Kidney (tissue), 14 donors: ENCODE measurements around the gene RNF212B. TPM values are rescaled to one million over a fixed set of nuclear protein-coding genes. Genes with fewer than 3 reads are reported as not detected.

Experiments
- DNase-seq, 5 donors: peaks; one replicate each; pipeline ENCODE4 v3.0.0-alpha.2; 2013 to 2020
- FAIRE-seq: peaks from 2 replicates; lab custom pipeline; 2012; peaks lifted over from hg19 to GRCh38; lab: Jason Lieb, UNC
- H3K27ac ChIP-seq, 2 donors: one replicate each; pipeline ENCODE4 v1.7.0; 2013; ENCODE audit warnings: low read depth in 2 of 2, low read length in 2 of 2, inconsistent platforms in 1 of 2
- H3K27me3 ChIP-seq: one replicate; pipeline ENCODE4 v1.7.1; 2013; ENCODE audit warnings: low read length, inconsistent platforms; ENCODE audit not compliant: control insufficient read depth, insufficient read depth
- H3K36me3 ChIP-seq, 3 donors: one replicate each; pipeline versions ENCODE4 v1.7.0 to v1.7.1; 2013; ENCODE audit warnings: low read length in 3 of 3, control low read depth in 1 of 3, inconsistent platforms in 1 of 3; ENCODE audit not compliant: insufficient read depth in 3 of 3, control insufficient read depth in 2 of 3
- H3K4me1 ChIP-seq, 3 donors: one replicate each; pipeline versions ENCODE4 v1.7.0 to v1.7.1; 2013; ENCODE audit warnings: low read length in 3 of 3, inconsistent platforms in 1 of 3, low read depth in 1 of 3; ENCODE audit not compliant: control insufficient read depth in 2 of 3, insufficient read depth in 2 of 3
- H3K4me3 ChIP-seq, 3 donors: one replicate each; pipeline versions ENCODE4 v1.7.0 to v1.8.1; 2013; ENCODE audit warnings: low read length in 3 of 3, control low read depth in 1 of 3, inconsistent platforms in 1 of 3
- H3K9ac ChIP-seq, 3 donors: one replicate each; pipeline versions ENCODE4 v1.7.0 to v1.7.1; 2013; ENCODE audit warnings: low read length in 3 of 3, control low read depth in 1 of 3, inconsistent platforms in 1 of 3
- H3K9me3 ChIP-seq, 3 donors: one replicate each; pipeline versions ENCODE4 v1.7.0 to v1.7.1; 2013; ENCODE audit warnings: low read length in 3 of 3, control low read depth in 1 of 3, inconsistent platforms in 1 of 3; ENCODE audit not compliant: control insufficient read depth in 2 of 3, insufficient read depth in 1 of 3
- intact Hi-C: fragments of 100-400 bp; cut with DNase I; formaldehyde crosslinking; loops from one replicate; pipeline ENCODE4 v1.11.1; 2022
- polyA plus RNA-seq: library from polyadenylated mRNA; stranded (reverse); fragments of 350-450 nt; fragmentation: Illumina TruSeq; extraction: RNeasy Lipid Tissue Mini Kit (QIAGEN cat#74804); gene quantifications from one replicate; pipeline ENCODE4 v1.2.3, GENCODE V29; 2014; ENCODE audit warnings: low read depth, low replicate concordance; ENCODE audit not compliant: insufficient read depth
- total RNA-seq: library from RNA; stranded (reverse); fragmentation: NEBNext Ultra II Directional; extraction: Animal tissue kit (Norgen Biotek cat#: 25700); gene quantifications from one replicate; pipeline ENCODE4 v1.2.1, GENCODE V29; 2021
- TF ChIP-seq, protein P1 (sequence below): IDR thresholded peaks from 3 replicates; pipeline ENCODE4 v1.5.1; 2012; ENCODE audit warnings: mild to moderate bottlenecking, moderate library complexity, borderline replicate concordance; ENCODE audit not compliant: insufficient read depth; ENCODE audit errors: extremely low read depth
- donor health status: control.
- donor health status: control.
- donor health status: control.
- donor health status: control.
- donor health status: control.
- donor health status: DM: yes; HTN: yes; CAD: no.
- donor health status: Normal renal cell carcinoma (clear cell type).

The RNF212B gene
- total and polyA plus RNA-seq, 2 donors from 2014 or later, result 2.8 TPM; not detected in 1

DNA sequence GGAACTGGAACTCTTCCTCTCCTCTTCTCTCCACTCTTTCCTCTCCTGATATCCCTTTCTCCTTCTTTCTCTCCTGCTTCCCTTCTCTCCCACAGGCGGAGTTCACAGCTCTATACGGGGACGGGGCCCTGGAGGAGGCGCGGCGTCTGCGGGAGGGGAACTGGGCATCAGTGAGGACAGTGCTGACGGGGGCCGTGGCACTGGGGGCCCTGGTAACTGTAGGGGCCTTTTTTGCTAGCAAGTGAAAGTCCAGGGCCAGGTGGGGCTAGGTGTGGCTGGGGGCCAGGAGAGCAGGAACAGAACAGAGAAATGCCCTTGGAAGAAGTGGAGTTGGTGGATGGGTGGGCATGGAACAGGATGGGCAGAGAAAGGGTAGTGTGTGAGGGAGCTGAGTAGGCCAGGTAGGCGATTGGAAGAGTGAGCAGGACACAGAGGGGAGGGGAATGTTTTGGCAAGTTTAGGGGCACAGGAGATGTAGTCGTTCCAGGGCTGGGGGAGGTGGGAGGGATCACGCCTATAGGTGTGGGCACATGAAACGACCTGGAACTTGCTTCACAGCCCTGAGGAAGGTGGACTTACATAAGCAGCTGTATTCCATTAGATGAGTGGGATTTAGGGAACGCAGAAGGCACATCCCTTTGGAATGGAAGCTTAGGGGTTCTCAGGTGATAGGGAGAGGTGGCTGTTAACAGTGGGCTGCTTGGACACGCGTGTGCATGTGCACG, 71.1 kb downstream of the RNF212B start:
- H3K27me3 ChIP-seq, result no peaks in the 10 kb centered on the region
- no peak overlapping the region for H3K4me3 ChIP-seq
- FAIRE-seq, result no peak
- H3K4me1 ChIP-seq, result peaks cover 0 to 26% (median 20%) of the 10 kb centered on the region in 3 donors
- no peak overlapping the region for H3K27ac ChIP-seq
- no peak for DNase-seq
- H3K9ac ChIP-seq, result no peak overlapping the region
- H3K9me3 ChIP-seq, result no peaks in the 10 kb centered on the region
- peaks cover 2 to 32% (median 16%) of the 10 kb centered on the region in 3 donors for H3K36me3 ChIP-seq
- intact Hi-C loops, result no loop called here
- TF ChIP-seq, protein P1, sequence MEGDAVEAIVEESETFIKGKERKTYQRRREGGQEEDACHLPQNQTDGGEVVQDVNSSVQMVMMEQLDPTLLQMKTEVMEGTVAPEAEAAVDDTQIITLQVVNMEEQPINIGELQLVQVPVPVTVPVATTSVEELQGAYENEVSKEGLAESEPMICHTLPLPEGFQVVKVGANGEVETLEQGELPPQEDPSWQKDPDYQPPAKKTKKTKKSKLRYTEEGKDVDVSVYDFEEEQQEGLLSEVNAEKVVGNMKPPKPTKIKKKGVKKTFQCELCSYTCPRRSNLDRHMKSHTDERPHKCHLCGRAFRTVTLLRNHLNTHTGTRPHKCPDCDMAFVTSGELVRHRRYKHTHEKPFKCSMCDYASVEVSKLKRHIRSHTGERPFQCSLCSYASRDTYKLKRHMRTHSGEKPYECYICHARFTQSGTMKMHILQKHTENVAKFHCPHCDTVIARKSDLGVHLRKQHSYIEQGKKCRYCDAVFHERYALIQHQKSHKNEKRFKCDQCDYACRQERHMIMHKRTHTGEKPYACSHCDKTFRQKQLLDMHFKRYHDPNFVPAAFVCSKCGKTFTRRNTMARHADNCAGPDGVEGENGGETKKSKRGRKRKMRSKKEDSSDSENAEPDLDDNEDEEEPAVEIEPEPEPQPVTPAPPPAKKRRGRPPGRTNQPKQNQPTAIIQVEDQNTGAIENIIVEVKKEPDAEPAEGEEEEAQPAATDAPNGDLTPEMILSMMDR, result no peak

DNA sequence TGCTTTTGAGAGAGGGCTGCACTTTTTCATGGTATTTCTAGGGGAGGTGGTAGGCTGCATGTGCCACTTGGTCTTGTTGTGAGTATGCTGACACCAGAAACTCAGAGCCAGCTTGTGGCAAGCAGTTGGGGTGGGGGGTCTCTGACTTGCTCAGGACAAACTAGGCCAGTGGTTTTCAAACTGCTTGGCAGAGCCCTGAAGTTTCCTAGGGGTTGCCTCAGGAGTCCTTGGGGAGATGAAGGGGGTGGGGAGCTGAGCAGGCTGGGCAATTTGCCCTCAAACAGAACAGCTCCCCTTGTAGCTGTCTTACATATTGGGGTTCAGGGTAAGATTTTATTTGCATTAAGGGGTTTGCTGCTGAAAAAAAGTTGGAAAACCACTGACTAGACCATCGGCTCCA, 72.8 kb downstream of the RNF212B start:
- Histone ChIP-seq H3K36me3 (peaks cover 2 to 32% (median 16%) of the 10 kb centered on the region in 3 donors), H3K27me3 (no peaks in the 10 kb centered on the region), H3K4me3 (no peak overlapping the region), H3K4me1 (peaks cover 0 to 26% (median 20%) of the 10 kb centered on the region in 3 donors), H3K27ac (no peak overlapping the region), H3K9ac (no peak overlapping the region), H3K9me3 (no peaks in the 10 kb centered on the region)
- TF ChIP-seq, protein P1, result no peak
- DNase-seq, result no peak
- FAIRE-seq, result no peak
- intact Hi-C loops, result no loop called here

DNA sequence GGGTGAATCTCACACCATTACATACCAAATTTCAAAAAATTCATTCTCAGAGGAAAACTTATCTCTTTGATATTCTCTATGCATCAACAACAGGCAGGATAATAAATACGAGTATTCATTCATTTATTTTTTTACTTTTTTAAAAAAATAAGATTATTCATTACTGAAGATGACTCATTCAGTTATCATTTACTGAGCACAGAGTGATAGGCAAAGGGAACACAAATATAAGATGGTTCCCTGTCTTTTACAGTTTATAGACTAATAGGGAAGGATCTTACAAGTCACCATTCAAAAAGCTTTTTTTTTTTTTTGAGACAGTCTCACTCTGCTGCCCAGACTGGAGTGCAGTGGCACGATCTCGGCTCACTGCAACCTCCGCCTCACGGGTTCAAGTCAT, 78.6 kb downstream of the RNF212B start:
- Histone ChIP-seq H3K9ac (no peak overlapping the region), H3K27me3 (no peaks in the 10 kb centered on the region), H3K9me3 (no peaks in the 10 kb centered on the region), H3K36me3 (peaks cover 0 to 3% (median 0%) of the 10 kb centered on the region in 3 donors), H3K4me1 (peaks cover 0 to 5% (median 0%) of the 10 kb centered on the region in 3 donors), H3K27ac (no peak overlapping the region), H3K4me3 (no peak overlapping the region)
- intact Hi-C loops, result no loop called here
- FAIRE-seq (no peak), DNase-seq (no peak)
- TF ChIP-seq, protein P1, result no peak
